Activated CD4-positive, alpha-beta T cell treated with anti-CD3 and anti-CD28 coated beads for 36 hours (primary cell): ENCODE data around the gene TTI1. TPM values are rescaled to one million over a fixed set of nuclear protein-coding genes. Genes with fewer than 3 reads are reported as not detected.
"Not testable (repeated sequence)": the region's sequence is repeated elsewhere in the genome, so short reads cannot be mapped to it uniquely, and the experiment has no call there.

Experiments used
- ATAC-seq: fragments of 200-7000 bp; cut with Tn5 transposase; one replicate; pipeline ENCODE4 v1.10.0; 2021; ENCODE audit warnings: mild to moderate bottlenecking, moderate library complexity
- CTCF ChIA-PET: fragments of 350-600 bp; sonication (Branson Sonifier 250); formaldehyde crosslinking; loops from one replicate; lab custom pipeline; 2021; ENCODE audit warnings: antibody characterized with exemption; lab: Charles Lee
- POLR2A ChIA-PET: fragments of 350-600 bp; sonication (Branson Sonifier 250); formaldehyde crosslinking; loops from one replicate; lab custom pipeline; 2021; ENCODE audit warnings: antibody characterized with exemption, inconsistent platforms; lab: Charles Lee
- DNase-seq: peaks from one replicate; pipeline ENCODE4 v3.0.0-alpha.2; 2020
- H3K27ac Mint-ChIP-seq: one replicate; pipeline ENCODE4 v1.8.0; 2021; ENCODE audit warnings: mixed read lengths
- H3K27me3 Mint-ChIP-seq: one replicate; pipeline ENCODE4 v1.8.0; 2021; ENCODE audit warnings: mixed read lengths
- H3K36me3 Mint-ChIP-seq: one replicate; pipeline ENCODE4 v1.8.0; 2021; ENCODE audit warnings: low read depth, mixed read lengths
- H3K4me1 Mint-ChIP-seq: one replicate; pipeline ENCODE4 v1.8.0; 2021; ENCODE audit warnings: mixed read lengths
- H3K4me3 Mint-ChIP-seq: one replicate; pipeline ENCODE4 v1.8.0; 2021; ENCODE audit warnings: mild to moderate bottlenecking, moderate library complexity, mixed read lengths
- H3K9me3 Mint-ChIP-seq: one replicate; pipeline ENCODE4 v1.8.0; 2021; ENCODE audit warnings: low read depth, mixed read lengths
- intact Hi-C, 2 experiments: fragments of 100-400 bp; cut with DNase I in 1 of 2; cut with micrococcal nuclease in 1 of 2; formaldehyde crosslinking; loops; one replicate each; pipeline versions ENCODE4 v1.14.2 to v1.15.1; 2022 to 2024; cut with DNase I, micrococcal nuclease
- total RNA-seq, 2 experiments: library from RNA; stranded (reverse); gene quantifications; one replicate each; pipeline ENCODE4 v1.2.3, GENCODE V29; 2021

The TTI1 gene
- total RNA-seq, 2 experiments from 2014 or later = 35.6 to 36.7 TPM

GRCh38 chr20:38013887-38014286, 19.4 kb downstream of the TTI1 start:
- POLR2A ChIA-PET = interaction anchor here (0.8 kb wide), 1 partner anchor 30 kb away, joined by 6 read pairs; no protein-coding TSS in a partner anchor
- ATAC-seq = no peak
- Mint-ChIP-seq H3K36me3 (peaks cover 74% of the 10 kb centered on the region), H3K4me1 (peaks cover under 1% of the 10 kb centered on the region), H3K9me3 (peaks cover 4% of the 10 kb centered on the region), H3K27me3 (no peaks in the 10 kb centered on the region), H3K27ac (no peak overlapping the region), H3K4me3 (no peak overlapping the region)
- CTCF ChIA-PET = interaction anchor here (0.9 kb wide), 1 partner anchor 59 kb away, joined by 3 read pairs; no protein-coding TSS in a partner anchor
- no peak for DNase-seq
- intact Hi-C loops = no loop called here

- no peaks in the 10 kb centered on the region for H3K9me3 Mint-ChIP-seq
- intact Hi-C loops = no loop called here
Measured at GRCh38 chr20:38012332-38012731, 20.9 kb downstream of the TTI1 start.

DNA sequence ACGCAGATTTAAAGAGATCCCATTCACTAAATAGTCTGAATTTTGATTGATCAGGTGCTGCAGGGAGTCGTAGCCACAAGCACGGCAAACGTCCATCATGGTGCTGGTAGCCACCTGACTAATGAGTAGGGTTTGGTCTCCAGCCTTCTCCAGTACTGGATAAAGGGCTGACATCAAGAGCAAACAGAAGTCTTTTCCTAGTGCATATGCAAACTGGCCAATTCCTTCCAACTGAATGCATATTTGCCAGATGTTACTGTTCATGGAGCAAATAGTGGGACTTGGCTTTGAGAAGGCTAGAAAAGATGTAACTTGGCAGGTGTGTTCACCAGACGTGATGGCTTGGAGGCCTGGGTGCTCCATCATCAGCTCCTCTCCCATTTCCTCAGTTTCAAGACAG, 21.6 kb downstream of the TTI1 start:
- ChIA-PET POLR2A (no interaction called here), CTCF (interaction anchor here (1.4 kb wide), 1 partner anchor 61 kb away, joined by 4 read pairs; no protein-coding TSS in a partner anchor)
- peaks cover 10% of the 10 kb centered on the region for H3K4me1 Mint-ChIP-seq
- intact Hi-C loops = no loop called here
- H3K27ac Mint-ChIP-seq = no peak overlapping the region
- peaks cover 64% of the 10 kb centered on the region for H3K36me3 Mint-ChIP-seq
- H3K4me3 Mint-ChIP-seq = no peak overlapping the region
- no peaks in the 10 kb centered on the region for H3K27me3 Mint-ChIP-seq
- H3K9me3 Mint-ChIP-seq = no peaks in the 10 kb centered on the region
- DNase-seq (no peak), ATAC-seq (no peak)

More at GRCh38 chr20:38012332-38012731, 20.9 kb downstream of the TTI1 start:
- Mint-ChIP-seq H3K27ac (no peak overlapping the region), H3K4me1 (peaks cover 6% of the 10 kb centered on the region), H3K27me3 (no peaks in the 10 kb centered on the region), H3K4me3 (no peak overlapping the region), H3K36me3 (peaks cover 69% of the 10 kb centered on the region)
- POLR2A ChIA-PET = no interaction called here
- ATAC-seq = no peak
- no peak for DNase-seq
- CTCF ChIA-PET = no interaction called here

DNA sequence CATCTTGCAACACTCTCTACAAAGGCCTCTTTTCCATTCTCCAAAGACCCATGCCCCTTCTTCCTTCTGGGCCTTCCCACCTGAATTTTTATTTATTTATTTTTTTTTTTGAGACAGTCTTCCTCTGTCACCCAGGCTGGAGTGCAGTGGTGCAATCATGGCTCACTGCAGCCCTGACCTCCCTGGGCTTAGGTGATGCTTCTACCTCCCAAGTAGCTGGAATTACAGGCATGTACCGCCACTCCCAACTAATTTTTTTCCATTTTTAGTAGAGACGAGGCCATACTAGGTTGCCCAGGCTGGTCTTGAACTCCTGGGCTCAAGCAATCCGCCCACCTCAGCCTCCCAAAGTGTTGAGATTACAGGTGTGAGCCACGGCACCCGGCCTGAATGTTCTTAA, 23.8 kb downstream of the TTI1 start:
- H3K27me3 Mint-ChIP-seq, DNase-seq, ATAC-seq, intact Hi-C loops, H3K4me3 Mint-ChIP-seq, H3K9me3 Mint-ChIP-seq, H3K27ac Mint-ChIP-seq: not testable (repeated sequence)
- H3K36me3 Mint-ChIP-seq = peaks cover 62% of the 10 kb centered on the region
- peaks cover 26% of the 10 kb centered on the region for H3K4me1 Mint-ChIP-seq
- ChIA-PET CTCF (interaction anchor here (1.1 kb wide), 1 partner anchor 17 kb away, joined by 4 read pairs; no protein-coding TSS in a partner anchor), POLR2A (interaction anchor here (0.6 kb wide), 2 partner anchors 15 to 246 kb away, joined by 7 to 9 read pairs; no protein-coding TSS in a partner anchor)

- Mint-ChIP-seq H3K4me1 (peaks cover 26% of the 10 kb centered on the region), H3K9me3 (no peaks in the 10 kb centered on the region), H3K27ac (peak overlapping the region; percentile 62), H3K36me3 (peaks cover 58% of the 10 kb centered on the region), H3K4me3 (no peak overlapping the region), H3K27me3 (no peaks in the 10 kb centered on the region)
- DNase-seq = no peak
- ChIA-PET CTCF (interaction anchor here (0.6 kb wide), 2 partner anchors 197 to 825 kb away, joined by 3 read pairs; no protein-coding TSS in a partner anchor), POLR2A (interaction anchor here (0.8 kb wide), 1 partner anchor 25 kb away, joined by 3 read pairs; the partner anchor contains the start of genes RPRD1B and TTI1)
- no peak for ATAC-seq
- intact Hi-C loops = no loop called here
Measured at GRCh38 chr20:38008233-38008944, 24.9 kb downstream of the TTI1 start.

GRCh38 chr20:38007526-38007925, 25.7 kb downstream of the TTI1 start:
- no peaks in the 10 kb centered on the region for H3K27me3 Mint-ChIP-seq
- ChIA-PET CTCF (no interaction called here), POLR2A (no interaction called here)
- intact Hi-C loops = no loop called here
- no peaks in the 10 kb centered on the region for H3K9me3 Mint-ChIP-seq
- H3K36me3 Mint-ChIP-seq = peaks cover 50% of the 10 kb centered on the region
- no peak overlapping the region for H3K27ac Mint-ChIP-seq
- DNase-seq = no peak
- H3K4me1 Mint-ChIP-seq = peaks cover 27% of the 10 kb centered on the region
- H3K4me3 Mint-ChIP-seq = no peak overlapping the region
- ATAC-seq = no peak

DNA sequence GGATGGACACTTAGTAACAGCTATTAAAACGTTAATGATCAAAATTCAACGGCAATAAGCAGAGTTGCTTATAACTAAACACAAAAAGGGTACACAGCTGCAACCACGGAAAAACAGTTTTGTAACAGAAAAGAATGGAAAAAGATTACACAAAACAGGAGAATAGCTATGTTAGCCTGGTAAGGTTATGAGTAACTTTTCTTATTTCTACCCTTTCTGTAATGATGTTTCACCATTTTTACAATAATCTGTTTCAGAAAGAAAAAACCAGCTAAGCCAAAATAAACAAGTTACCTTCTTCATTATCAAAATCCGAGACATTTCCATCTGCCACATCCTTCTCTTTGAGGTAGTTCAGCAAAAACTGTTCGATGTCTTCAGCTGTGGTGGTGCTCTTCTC, 27.4 kb downstream of the TTI1 start:
- Mint-ChIP-seq H3K4me3 (no peak overlapping the region), H3K4me1 (peaks cover 43% of the 10 kb centered on the region), H3K36me3 (peaks cover 52% of the 10 kb centered on the region), H3K27me3 (no peaks in the 10 kb centered on the region), H3K27ac (peak overlapping the region; percentile 66), H3K9me3 (no peaks in the 10 kb centered on the region)
- intact Hi-C loops = no loop called here
- DNase-seq (no peak), ATAC-seq (peak; percentile 11)
- ChIA-PET CTCF (interaction anchor here (1.0 to 1.8 kb wide), 4 partner anchors 11 to 216 kb away, joined by 3 to 8 read pairs (median 4); no protein-coding TSS in a partner anchor), POLR2A (interaction anchor here (0.7 to 1.2 kb wide), 2 partner anchors 28 to 38 kb away, joined by 3 to 4 read pairs; partner anchors contain the start of gene RPRD1B)

GRCh38 chr20:38004416-38004815, 28.8 kb downstream of the TTI1 start:
- Mint-ChIP-seq H3K27me3 (no peaks in the 10 kb centered on the region), H3K4me1 (peaks cover 55% of the 10 kb centered on the region), H3K4me3 (no peak overlapping the region), H3K27ac (no peak overlapping the region), H3K9me3 (no peaks in the 10 kb centered on the region), H3K36me3 (peaks cover 57% of the 10 kb centered on the region)
- DNase-seq (no peak), ATAC-seq (no peak)
- ChIA-PET CTCF (no interaction called here), POLR2A (no interaction called here)
- intact Hi-C loops = no loop called here

GRCh38 chr20:38002422-38002821, 30.8 kb downstream of the TTI1 start:
- H3K27me3 Mint-ChIP-seq = no peaks in the 10 kb centered on the region
- H3K4me1 Mint-ChIP-seq = peaks cover 52% of the 10 kb centered on the region
- peaks cover 50% of the 10 kb centered on the region for H3K36me3 Mint-ChIP-seq
- no peak overlapping the region for H3K4me3 Mint-ChIP-seq
- H3K9me3 Mint-ChIP-seq = no peaks in the 10 kb centered on the region
- ChIA-PET POLR2A (no interaction called here), CTCF (interaction anchor here (1.4 kb wide), 1 partner anchor 11 kb away, joined by 3 read pairs; no protein-coding TSS in a partner anchor)
- ATAC-seq (no peak), DNase-seq (no peak)
- H3K27ac Mint-ChIP-seq = no peak overlapping the region
- intact Hi-C loops = no loop called here

- ATAC-seq = no peak
- ChIA-PET POLR2A (no interaction called here), CTCF (interaction anchor here (1.4 kb wide), 1 partner anchor 11 kb away, joined by 3 read pairs; no protein-coding TSS in a partner anchor)
- Mint-ChIP-seq H3K9me3 (no peaks in the 10 kb centered on the region), H3K27ac (peak overlapping the region; percentile 41), H3K36me3 (peaks cover 53% of the 10 kb centered on the region), H3K4me3 (no peak overlapping the region), H3K4me1 (peaks cover 48% of the 10 kb centered on the region), H3K27me3 (no peaks in the 10 kb centered on the region)
- intact Hi-C loops = loop anchor here in 1 of 2 experiments (1.0 kb wide), 4 partner anchors 12 to 315 kb away; partner anchors contain the start of genes RPRD1B and TTI1
- DNase-seq = peak; percentile 22
Measured at GRCh38 chr20:38001981-38002380, 31.3 kb downstream of the TTI1 start.

DNA sequence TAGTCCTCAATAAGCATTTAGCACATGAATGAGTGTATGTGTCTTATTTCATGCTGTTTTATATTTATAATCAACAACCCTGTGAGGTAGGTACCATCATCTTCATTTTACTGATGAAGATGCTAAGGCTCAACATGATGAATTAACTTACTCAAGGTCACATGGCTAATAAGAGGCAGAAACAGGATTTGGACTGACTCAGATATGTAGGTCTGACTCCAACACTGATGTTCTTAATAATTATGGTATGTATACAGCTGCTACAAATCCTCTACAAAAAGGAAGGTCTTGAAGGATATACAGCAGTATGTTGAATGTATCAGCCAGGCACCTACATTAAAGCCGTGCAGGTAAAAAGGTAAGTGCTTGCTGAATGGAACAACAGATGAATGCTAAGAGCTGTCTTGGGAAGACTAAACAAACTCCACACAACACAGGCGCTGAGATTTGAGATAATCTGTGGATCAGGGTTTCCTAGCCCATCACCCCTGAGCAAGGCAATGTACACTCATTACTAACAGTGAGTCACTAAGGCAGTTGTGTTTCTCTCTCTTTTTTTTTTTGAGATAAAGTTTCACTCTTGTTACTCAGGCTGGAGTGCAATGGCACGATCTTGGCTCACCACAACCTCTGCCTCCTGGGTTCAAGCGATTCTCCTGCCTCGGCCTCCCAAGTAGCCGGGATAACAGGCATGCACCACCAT, 31.9 kb downstream of the TTI1 start:
- Mint-ChIP-seq H3K27me3 (no peaks in the 10 kb centered on the region), H3K4me3 (no peak overlapping the region), H3K9me3 (no peaks in the 10 kb centered on the region), H3K27ac (peak overlapping the region; percentile 41), H3K4me1 (peaks cover 43% of the 10 kb centered on the region), H3K36me3 (peaks cover 52% of the 10 kb centered on the region)
- DNase-seq = peak; percentile 46
- ATAC-seq = peak; percentile 87
- ChIA-PET POLR2A (no interaction called here), CTCF (no interaction called here)
- intact Hi-C loops = loop anchor here in 1 of 2 experiments (1.0 kb wide), 4 partner anchors 11 to 314 kb away; partner anchors contain the start of genes RPRD1B and TTI1
